Measurements from ENCODE around the gene CSTF3.
"Not testable (repeated sequence)": the region's sequence is repeated elsewhere in the genome, so short reads cannot be mapped to it uniquely, and the experiment has no call there.

The CSTF3 gene

GRCh38 chr11:33160587-33160986 lies 693 bp downstream of the CSTF3 start:
- DNase-seq (ENCODE audit: low read depth in 2 of 3, low spot score in 2 of 3), result no peak

GRCh38 chr11:33160136-33160535 lies 1.1 kb downstream of the CSTF3 start:
- no peak for DNase-seq (ENCODE audit: low read depth in 2 of 3, low spot score in 2 of 3)

GRCh38 chr11:33159378-33159867 lies 1.9 kb downstream of the CSTF3 start:
- not testable (repeated sequence) for DNase-seq (ENCODE audit: low read depth in 2 of 3, low spot score in 2 of 3)

GRCh38 chr11:33158596-33159275 lies 2.5 kb downstream of the CSTF3 start:
- DNase-seq (ENCODE audit: low read depth in 2 of 3, low spot score in 2 of 3), result no peak

- no peak for DNase-seq (ENCODE audit: low read depth in 2 of 3, low spot score in 2 of 3)
These were observed 3.9 kb downstream of the CSTF3 start for GRCh38 chr11:33157103-33158027.

GRCh38 chr11:33151399-33151798 lies 9.9 kb downstream of the CSTF3 start:
- DNase-seq (ENCODE audit: low read depth in 2 of 3, low spot score in 2 of 3), result no peak

GRCh38 chr11:33147559-33147958 lies 13.7 kb downstream of the CSTF3 start:
- DNase-seq (ENCODE audit: low read depth in 2 of 3, low spot score in 2 of 3), result no peak

- DNase-seq (ENCODE audit: low read depth in 2 of 3, low spot score in 2 of 3), result no peak
These were observed 25.4 kb downstream of the CSTF3 start for GRCh38 chr11:33135768-33136443.

GRCh38 chr11:33135216-33135615 lies 26.1 kb downstream of the CSTF3 start:
- no peak for DNase-seq (ENCODE audit: low read depth in 2 of 3, low spot score in 2 of 3)

- DNase-seq (ENCODE audit: low read depth in 2 of 3, low spot score in 2 of 3), result no peak
These were observed 27.0 kb downstream of the CSTF3 start for GRCh38 chr11:33134276-33134675.

GRCh38 chr11:33133761-33134160 lies 27.5 kb downstream of the CSTF3 start:
- no peak for DNase-seq (ENCODE audit: low read depth in 2 of 3, low spot score in 2 of 3)

- DNase-seq (ENCODE audit: low read depth in 2 of 3, low spot score in 2 of 3), result no peak
These were observed 28.8 kb downstream of the CSTF3 start for GRCh38 chr11:33132510-33132909.

- no peak for DNase-seq (ENCODE audit: low read depth in 2 of 3, low spot score in 2 of 3)
These were observed 32.5 kb downstream of the CSTF3 start for GRCh38 chr11:33128739-33129138.

GRCh38 chr11:33125611-33126010 lies 35.7 kb downstream of the CSTF3 start:
- no peak for DNase-seq (ENCODE audit: low read depth in 2 of 3, low spot score in 2 of 3)

- no peak for DNase-seq (ENCODE audit: low read depth in 2 of 3, low spot score in 2 of 3)
These were observed 36.3 kb downstream of the CSTF3 start for GRCh38 chr11:33125025-33125424.

GRCh38 chr11:33122696-33123095 lies 38.6 kb downstream of the CSTF3 start:
- not testable (repeated sequence) for DNase-seq (ENCODE audit: low read depth in 2 of 3, low spot score in 2 of 3)

- no peak for DNase-seq (ENCODE audit: low read depth in 2 of 3, low spot score in 2 of 3)
These were observed 44.7 kb downstream of the CSTF3 start for GRCh38 chr11:33116535-33116934.

GRCh38 chr11:33110083-33110482 lies 51.2 kb downstream of the CSTF3 start:
- no peak for DNase-seq (ENCODE audit: low read depth in 2 of 3, low spot score in 2 of 3)

GRCh38 chr11:33109294-33109895 lies 51.9 kb downstream of the CSTF3 start:
- DNase-seq (ENCODE audit: low read depth in 2 of 3, low spot score in 2 of 3), result no peak

- no peak for DNase-seq (ENCODE audit: low read depth in 2 of 3, low spot score in 2 of 3)
These were observed 57.4 kb downstream of the CSTF3 start for GRCh38 chr11:33103836-33104235.

GRCh38 chr11:33094157-33094556 lies 67.1 kb downstream of the CSTF3 start:
- no peak for DNase-seq (ENCODE audit: low read depth in 2 of 3, low spot score in 2 of 3)
